Liver (tissue), 9 donors: ENCODE measurements around the gene RER1. TPM values are rescaled to one million over a fixed set of nuclear protein-coding genes. Genes with fewer than 3 reads are reported as not detected.
A peak's percentile ranks its signal among the peaks of the same experiment; 100 is the strongest.

Experiments
- DNase-seq: peaks from one replicate; pipeline ENCODE4 v3.0.0-alpha.2; 2017; ENCODE audit warnings: low spot score
- H3K27ac ChIP-seq, 2 donors: one replicate each; pipeline ENCODE4 v1.7.0; 2013; ENCODE audit warnings: inconsistent platforms in 2 of 2, low read length in 2 of 2, control low read depth in 1 of 2, low read depth in 1 of 2, mild to moderate bottlenecking in 1 of 2
- H3K27me3 ChIP-seq, 4 donors: one replicate each; pipeline versions ENCODE4 v1.6.1 to v1.7.0; 2013; ENCODE audit warnings: low read length in 3 of 4, inconsistent platforms in 1 of 4, mild to moderate bottlenecking in 1 of 4, moderate library complexity in 1 of 4; ENCODE audit not compliant: control insufficient read depth in 4 of 4, insufficient read depth in 4 of 4
- H3K36me3 ChIP-seq, 4 donors: one replicate each; pipeline versions ENCODE4 v1.6.1 to v1.7.0; 2013; ENCODE audit warnings: low read length in 3 of 4, mild to moderate bottlenecking in 3 of 4, low read depth in 1 of 4, moderate library complexity in 1 of 4; ENCODE audit not compliant: control insufficient read depth in 4 of 4, insufficient read depth in 3 of 4
- H3K4me1 ChIP-seq, 4 donors: one replicate each; pipeline versions ENCODE4 v1.6.1 to v1.7.0; 2013; ENCODE audit warnings: low read length in 3 of 4, mild to moderate bottlenecking in 3 of 4, moderate library complexity in 1 of 4; ENCODE audit not compliant: control insufficient read depth in 4 of 4, insufficient read depth in 4 of 4
- H3K4me3 ChIP-seq, 3 donors: one replicate each; pipeline versions ENCODE4 v1.6.1 to v1.7.0; 2013; ENCODE audit warnings: low read length in 3 of 3, control low read depth in 1 of 3, low read depth in 1 of 3, mild to moderate bottlenecking in 1 of 3
- H3K9ac ChIP-seq, 2 donors: one replicate each; pipeline ENCODE4 v1.7.0; 2013; ENCODE audit warnings: low read length in 2 of 2, mild to moderate bottlenecking in 2 of 2, moderate library complexity in 2 of 2, control low read depth in 1 of 2, low read depth in 1 of 2
- H3K9me3 ChIP-seq, 4 donors: one replicate each; pipeline versions ENCODE4 v1.6.1 to v1.7.0; 2013; ENCODE audit warnings: low read length in 3 of 4; ENCODE audit not compliant: control insufficient read depth in 4 of 4
- EGR1 ChIP-seq, 2 donors: IDR thresholded peaks; 2 replicates each; pipeline ENCODE4 v1.6.1; 2016 to 2018; ENCODE audit warnings: antibody characterized with exemption in 2 of 2, low read depth in 2 of 2
- FOXA2 ChIP-seq: IDR thresholded peaks from 2 replicates; pipeline ENCODE4 v1.6.1; 2016; ENCODE audit warnings: antibody characterized with exemption
- GABPA ChIP-seq, 2 donors: IDR thresholded peaks in 1 of 2; conservative IDR thresholded peaks in 1 of 2; 2 replicates each; pipeline ENCODE4 v1.6.1; 2016; ENCODE audit warnings: antibody characterized with exemption in 2 of 2, mild to moderate bottlenecking in 1 of 2, moderate library complexity in 1 of 2
- HNF4G ChIP-seq: IDR thresholded peaks from 2 replicates; pipeline ENCODE4 v1.6.1; 2016; ENCODE audit warnings: antibody characterized with exemption
- JUND ChIP-seq, 2 donors: IDR thresholded peaks; 2 replicates each; pipeline ENCODE4 v1.6.1; 2016; ENCODE audit warnings: antibody characterized with exemption in 2 of 2
- RAD21 ChIP-seq, 2 donors: IDR thresholded peaks; 2 replicates each; pipeline ENCODE4 v1.6.1; 2016; ENCODE audit warnings: antibody characterized with exemption in 2 of 2, mild to moderate bottlenecking in 2 of 2
- RXRA ChIP-seq, 2 donors: IDR thresholded peaks; 2 replicates each; pipeline ENCODE4 v1.6.1; 2017 to 2018; ENCODE audit warnings: antibody characterized with exemption in 2 of 2, mild to moderate bottlenecking in 1 of 2
- SP1 ChIP-seq: IDR thresholded peaks from 2 replicates; pipeline ENCODE4 v1.6.1; 2018; ENCODE audit warnings: antibody characterized with exemption, mild to moderate bottlenecking
- TAF1 ChIP-seq: conservative IDR thresholded peaks from 2 replicates; pipeline ENCODE4 v1.6.1; 2016; ENCODE audit warnings: antibody characterized with exemption, mild to moderate bottlenecking
- YY1 ChIP-seq: IDR thresholded peaks from 2 replicates; pipeline ENCODE4 v1.6.1; 2016; ENCODE audit warnings: antibody characterized with exemption, mild to moderate bottlenecking
- WGBS: extraction: QIAGEN DNeasy Blood & Tissue Kit; methylation state at CpG from one replicate; pipeline ENCODE4 v1.1.7; 2013; 5-methylcytosine and 5-hydroxymethylcytosine counted together
- polyA plus RNA-seq, 2 donors: library from polyadenylated mRNA; stranded (reverse) in 1 of 2; unstranded in 1 of 2; fragments of 200-250 nt in 1 of 2; fragments of >200 nt in 1 of 2; fragmentation: Nextera tagmentation in 1 of 2; extraction: Ambion mirVana in 1 of 2; gene quantifications; one replicate each; pipeline versions ENCODE4 v1.2.1 to v1.2.3, GENCODE V29; 2013 to 2015
- total RNA-seq, 2 donors: library from RNA; depleted of rRNA; stranded (reverse); fragments of >200 nt; gene quantifications; one replicate each; pipeline ENCODE4 v1.2.3, GENCODE V29; 2014
- TF ChIP-seq, protein P1 (sequence below): IDR thresholded peaks from 2 replicates; pipeline ENCODE4 v1.6.1; 2016; ENCODE audit warnings: antibody characterized with exemption, mild to moderate bottlenecking
- TF ChIP-seq, protein P2 (sequence below): IDR thresholded peaks from 2 replicates; pipeline ENCODE4 v1.6.1; 2016; ENCODE audit warnings: antibody characterized with exemption
- TF ChIP-seq, protein P3 (sequence below): IDR thresholded peaks from 2 replicates; pipeline ENCODE4 v1.6.1; 2016; ENCODE audit warnings: antibody characterized with exemption
- donor health status: healthy.
- donor health status: healthy.
- donor health status: healthy.
- donor health status: healthy.
- donor health status: healthy.

Gene RER1
- total and polyA plus RNA-seq, 4 donors = 43.5 to 142 (median 89.7) TPM

DNA sequence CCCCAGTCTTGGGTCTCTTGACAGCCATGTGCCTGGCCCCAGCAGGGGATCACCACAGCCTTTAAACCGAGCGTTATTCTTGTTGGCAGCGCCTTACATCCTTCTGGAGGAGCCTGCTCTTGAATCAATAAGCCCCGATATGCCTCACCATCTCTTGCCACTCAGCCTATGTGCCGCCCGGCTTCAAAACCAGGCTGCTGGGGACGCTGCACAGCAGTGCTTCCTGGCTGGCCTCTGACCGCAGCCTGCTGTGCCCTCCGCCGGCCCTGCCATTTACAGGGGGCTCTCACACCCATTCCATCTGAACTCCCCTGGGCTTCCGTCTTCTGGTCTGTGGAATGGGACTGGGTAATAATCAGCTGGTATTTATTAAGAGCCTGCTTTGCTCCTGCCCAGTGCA, 23.7 kb downstream of the RER1 start:
- H3K4me3 ChIP-seq = no peak overlapping the region
- H3K27me3 ChIP-seq = no peaks in the 10 kb centered on the region
- WGBS = 69% methylated on average over 11 of the region's 11 CpGs

DNA sequence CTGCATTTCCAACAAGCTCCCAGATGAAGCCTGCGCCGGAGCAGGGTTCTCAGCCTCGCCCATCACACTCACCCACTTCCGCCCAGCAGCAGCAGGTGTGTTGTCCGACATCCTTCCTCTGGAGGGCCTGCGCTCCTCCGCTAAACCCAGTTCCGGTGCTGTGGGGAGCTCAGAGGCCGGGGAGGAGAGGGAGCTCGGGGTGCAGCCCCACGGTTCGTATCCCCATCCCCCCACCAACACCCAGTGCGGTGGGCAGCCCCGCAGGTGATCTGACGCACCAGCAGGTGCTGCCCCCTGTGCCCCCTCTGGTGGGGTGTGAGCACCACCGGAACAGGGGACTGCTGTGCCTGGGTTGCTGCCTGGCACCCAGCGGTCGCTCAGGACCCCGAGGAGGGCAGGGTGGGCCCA, 24.2 kb downstream of the RER1 start:
- Histone ChIP-seq H3K27ac (peak overlapping the region in 1 of 2 donors; percentile 37), H3K4me1 (peaks cover 9 to 31% (median 27%) of the 10 kb centered on the region in 4 donors), H3K27me3 (no peaks in the 10 kb centered on the region), H3K36me3 (no peaks in the 10 kb centered on the region), H3K9ac (no peak overlapping the region), H3K9me3 (no peaks in the 10 kb centered on the region), H3K4me3 (no peak overlapping the region)
- no peak for DNase-seq
- WGBS = 55% methylated on average over 19 of the region's 19 CpGs
- no peak for TF ChIP-seq YY1
- no peak for TF ChIP-seq HNF4G
- TF ChIP-seq, protein P1, sequence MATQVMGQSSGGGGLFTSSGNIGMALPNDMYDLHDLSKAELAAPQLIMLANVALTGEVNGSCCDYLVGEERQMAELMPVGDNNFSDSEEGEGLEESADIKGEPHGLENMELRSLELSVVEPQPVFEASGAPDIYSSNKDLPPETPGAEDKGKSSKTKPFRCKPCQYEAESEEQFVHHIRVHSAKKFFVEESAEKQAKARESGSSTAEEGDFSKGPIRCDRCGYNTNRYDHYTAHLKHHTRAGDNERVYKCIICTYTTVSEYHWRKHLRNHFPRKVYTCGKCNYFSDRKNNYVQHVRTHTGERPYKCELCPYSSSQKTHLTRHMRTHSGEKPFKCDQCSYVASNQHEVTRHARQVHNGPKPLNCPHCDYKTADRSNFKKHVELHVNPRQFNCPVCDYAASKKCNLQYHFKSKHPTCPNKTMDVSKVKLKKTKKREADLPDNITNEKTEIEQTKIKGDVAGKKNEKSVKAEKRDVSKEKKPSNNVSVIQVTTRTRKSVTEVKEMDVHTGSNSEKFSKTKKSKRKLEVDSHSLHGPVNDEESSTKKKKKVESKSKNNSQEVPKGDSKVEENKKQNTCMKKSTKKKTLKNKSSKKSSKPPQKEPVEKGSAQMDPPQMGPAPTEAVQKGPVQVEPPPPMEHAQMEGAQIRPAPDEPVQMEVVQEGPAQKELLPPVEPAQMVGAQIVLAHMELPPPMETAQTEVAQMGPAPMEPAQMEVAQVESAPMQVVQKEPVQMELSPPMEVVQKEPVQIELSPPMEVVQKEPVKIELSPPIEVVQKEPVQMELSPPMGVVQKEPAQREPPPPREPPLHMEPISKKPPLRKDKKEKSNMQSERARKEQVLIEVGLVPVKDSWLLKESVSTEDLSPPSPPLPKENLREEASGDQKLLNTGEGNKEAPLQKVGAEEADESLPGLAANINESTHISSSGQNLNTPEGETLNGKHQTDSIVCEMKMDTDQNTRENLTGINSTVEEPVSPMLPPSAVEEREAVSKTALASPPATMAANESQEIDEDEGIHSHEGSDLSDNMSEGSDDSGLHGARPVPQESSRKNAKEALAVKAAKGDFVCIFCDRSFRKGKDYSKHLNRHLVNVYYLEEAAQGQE = no peak
- no peak for TF ChIP-seq FOXA2
- TF ChIP-seq TAF1 = no peak
- no peak for TF ChIP-seq SP1

More for the DNA sequence above, 23.7 kb downstream of the RER1 start:
- TF ChIP-seq, protein P2, sequence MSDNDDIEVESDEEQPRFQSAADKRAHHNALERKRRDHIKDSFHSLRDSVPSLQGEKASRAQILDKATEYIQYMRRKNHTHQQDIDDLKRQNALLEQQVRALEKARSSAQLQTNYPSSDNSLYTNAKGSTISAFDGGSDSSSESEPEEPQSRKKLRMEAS = no peak
- TF ChIP-seq JUND (IDR thresholded peaks at IDR 0.05) (no peak), EGR1 (IDR thresholded peaks at IDR 0.05; ENCODE audit: low read depth in 2 of 2) (no peak), TAF1 (no peak), GABPA (IDR thresholded peaks at IDR 0.05 in 1 of 2, conservative IDR thresholded peaks at IDR 0.05 in 1 of 2) (no peak), HNF4G (no peak), RXRA (IDR thresholded peaks at IDR 0.05) (no peak), RAD21 (IDR thresholded peaks at IDR 0.05) (no peak), YY1 (no peak)
- TF ChIP-seq, protein P1 = no peak
- TF ChIP-seq, protein P3, sequence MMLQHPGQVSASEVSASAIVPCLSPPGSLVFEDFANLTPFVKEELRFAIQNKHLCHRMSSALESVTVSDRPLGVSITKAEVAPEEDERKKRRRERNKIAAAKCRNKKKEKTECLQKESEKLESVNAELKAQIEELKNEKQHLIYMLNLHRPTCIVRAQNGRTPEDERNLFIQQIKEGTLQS = no peak
- Histone ChIP-seq H3K9me3 (no peaks in the 10 kb centered on the region), H3K4me1 (peaks cover 9 to 36% (median 31%) of the 10 kb centered on the region in 4 donors), H3K27ac (no peak overlapping the region), H3K36me3 (no peaks in the 10 kb centered on the region), H3K9ac (no peak overlapping the region)
- DNase-seq = no peak
